ENCODE results near the gene DYNAP.

DYNAP gene

GRCh38 chr18:54641734-54642133 is 50.7 kb downstream of the DYNAP start:
- no peak for DNase-seq

GRCh38 chr18:54647176-54647575 is 56.1 kb downstream of the DYNAP start:
- peak; percentile 3 for DNase-seq
